OCI-LY7 (cell line): ENCODE results near the gene RDH8. TPM values are rescaled to one million over a fixed set of nuclear protein-coding genes. Genes with fewer than 3 reads are reported as not detected.

ENCODE experiments used
- BruUV-seq: library from RNA; stranded (reverse); fragments of 400-500 nt; replicated peaks from 2 replicates; lab custom pipeline; 2021; lab: Mats Ljungman, UMichigan
- CTCF ChIA-PET: fragments of 300-600 bp; sonication (Branson Sonifier 250); formaldehyde crosslinking; loops from one replicate; lab custom pipeline; 2022; ENCODE audit warnings: antibody characterized with exemption; ENCODE audit not compliant: unreplicated experiment; lab: Charles Lee
- POLR2A ChIA-PET: fragments of 300-600 bp; sonication (Branson Sonifier 250); formaldehyde crosslinking; loops from one replicate; lab custom pipeline; 2022; ENCODE audit warnings: antibody characterized with exemption; lab: Charles Lee
- DNase-seq: peaks from one replicate; pipeline ENCODE4 v3.0.0-alpha.2; 2015; ENCODE audit warnings: low spot score
- H2AFZ ChIP-seq: fragments of 200-600 bp; sonication (generic), shearing (Covaris generic); 2 replicates; pipeline ENCODE4 v1.6.1; 2014; ENCODE audit warnings: mild to moderate bottlenecking, antibody characterized with exemption, low read length, moderate library complexity
- H3K27ac ChIP-seq: fragments of 200-600 bp; sonication (generic); 2 replicates; pipeline ENCODE4 v1.5.1; 2014; ENCODE audit warnings: mixed run types, low read depth, mild to moderate bottlenecking, moderate library complexity, low read length, inconsistent platforms; ENCODE audit not compliant: poor library complexity, severe bottlenecking
- H3K36me3 ChIP-seq: fragments of 200-600 bp; sonication (generic); 2 replicates; pipeline ENCODE4 v1.6.1; 2014; ENCODE audit warnings: mild to moderate bottlenecking, antibody characterized with exemption, low read length, moderate library complexity, mixed read lengths; ENCODE audit not compliant: insufficient read depth
- H3K4me1 ChIP-seq: fragments of 200-600 bp; sonication (generic); 2 replicates; pipeline ENCODE4 v1.5.1; 2014; ENCODE audit warnings: mild to moderate bottlenecking, low read length; ENCODE audit not compliant: insufficient read depth, poor library complexity, severe bottlenecking
- H3K4me2 ChIP-seq: fragments of 200-600 bp; sonication (generic); 2 replicates; pipeline ENCODE4 v1.6.1; 2014; ENCODE audit warnings: mild to moderate bottlenecking, low read length
- H3K4me3 ChIP-seq: fragments of 200-600 bp; sonication (generic); 2 replicates; pipeline ENCODE4 v1.5.1; 2014; ENCODE audit warnings: mild to moderate bottlenecking, low read depth, low read length; ENCODE audit not compliant: poor library complexity, severe bottlenecking
- H3K79me2 ChIP-seq: fragments of 200-600 bp; sonication (generic); 2 replicates; pipeline ENCODE4 v1.6.1; 2016; ENCODE audit warnings: low read depth, mild to moderate bottlenecking, low read length, moderate library complexity, mixed read lengths; ENCODE audit not compliant: insufficient read depth
- H3K9me2 ChIP-seq: fragments of 200-600 bp; sonication (generic); 2 replicates; pipeline ENCODE4 v1.6.1; 2016; ENCODE audit warnings: mild to moderate bottlenecking, low read length, mixed read lengths; ENCODE audit not compliant: insufficient read depth
- H3K9me3 ChIP-seq: fragments of 200-600 bp; sonication (generic); 2 replicates; pipeline ENCODE4 v1.6.1; 2014; ENCODE audit warnings: mild to moderate bottlenecking, mixed run types, low read length, mixed read lengths
- H4K20me1 ChIP-seq: fragments of 200-600 bp; sonication (generic); 2 replicates; pipeline ENCODE4 v1.6.1; 2014; ENCODE audit warnings: mild to moderate bottlenecking, antibody characterized with exemption, low read length, moderate library complexity, mixed read lengths; ENCODE audit not compliant: insufficient read depth
- CTCF ChIP-seq: fragments of 200-600 bp; sonication (generic); conservative IDR thresholded peaks from 2 replicates; pipeline ENCODE4 v1.5.1; 2014; ENCODE audit warnings: mild to moderate bottlenecking, antibody characterized with exemption, low read length, moderate library complexity, mixed read lengths
- EZH2phosphoT487 ChIP-seq: fragments of 200-600 bp; sonication (generic); IDR thresholded peaks from 2 replicates; pipeline ENCODE4 v1.6.1; 2018; ENCODE audit warnings: low read depth, borderline replicate concordance, mild to moderate bottlenecking, mixed run types, antibody characterized with exemption, low read length, moderate library complexity, mixed read lengths
- intact Hi-C: fragments of 100-400 bp; cut with micrococcal nuclease; formaldehyde crosslinking; loops from one replicate; pipeline ENCODE4 v1.10.0; 2022; ENCODE audit not compliant: unreplicated experiment
- total RNA-seq, 2 experiments: library from RNA; depleted of rRNA in 1 of 2; stranded (reverse); fragments of >200 nt in 1 of 2; shearing (Covaris generic) in 1 of 2; gene quantifications; 2 replicates each; pipeline ENCODE4 v1.2.3, GENCODE V29; 2014 to 2022

Gene RDH8
- total RNA-seq, 2 experiments from 2014 or later: not detected

- H3K4me1 ChIP-seq: no peaks in the 10 kb centered on the region
- H3K4me2 ChIP-seq: no peak overlapping the region
- H3K9me2 ChIP-seq: no peaks in the 10 kb centered on the region
- POLR2A ChIA-PET: no interaction called here
- no peak for TF ChIP-seq CTCF
- no TSS peak for BruUV-seq
- H4K20me1 ChIP-seq: no peaks in the 10 kb centered on the region
- no peaks in the 10 kb centered on the region for H3K9me3 ChIP-seq
- CTCF ChIA-PET: no interaction called here
- no peaks in the 10 kb centered on the region for H3K79me2 ChIP-seq
- H3K36me3 ChIP-seq: no peaks in the 10 kb centered on the region
- intact Hi-C loops: no loop called here
- H3K27ac ChIP-seq: no peak overlapping the region
- H3K4me3 ChIP-seq: no peak overlapping the region
- DNase-seq: no peak
- H2AFZ ChIP-seq: no peak overlapping the region
Measured at GRCh38 chr19:9967326-9967725, 46.0 kb upstream of the RDH8 start.

DNA sequence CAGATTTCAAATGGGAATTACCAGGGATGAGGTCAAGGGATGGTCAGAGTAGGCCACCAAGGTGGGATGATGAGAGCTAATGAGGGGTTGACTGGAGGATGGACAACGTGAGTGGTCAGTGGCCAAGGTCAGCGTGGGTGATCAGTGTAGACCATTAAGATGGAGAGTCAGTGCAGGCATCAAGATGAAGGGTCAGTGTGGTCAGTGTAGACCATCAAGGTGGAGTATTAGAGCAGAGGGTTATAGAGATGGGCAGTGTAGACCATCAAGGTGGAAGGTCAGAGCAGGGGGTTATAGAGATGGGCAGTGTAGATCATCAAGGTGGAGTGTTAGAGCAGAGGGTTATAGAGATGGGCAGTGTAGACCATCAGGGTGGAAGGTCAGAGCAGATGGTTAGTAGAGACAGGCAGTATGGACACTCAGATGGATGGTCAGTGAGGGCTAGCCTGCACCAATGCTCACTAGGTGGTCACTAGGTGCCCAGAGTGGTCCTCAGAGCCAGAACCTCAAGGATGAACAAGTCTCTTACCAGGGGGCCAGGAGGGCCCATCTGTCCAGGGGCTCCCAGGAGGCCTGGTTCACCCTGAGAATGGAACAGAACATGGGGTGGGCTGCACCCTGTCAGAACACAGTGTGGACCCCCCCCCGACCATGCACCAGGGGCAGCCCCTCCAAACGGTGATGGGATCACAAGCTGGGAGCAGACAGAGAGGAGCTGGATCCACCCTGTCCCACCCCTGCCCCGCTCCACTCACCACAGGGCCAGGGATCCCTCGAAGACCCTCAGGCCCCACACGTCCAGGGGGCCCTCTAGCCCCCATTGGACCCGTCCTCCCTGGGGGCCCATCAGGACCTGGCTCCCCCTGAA lies 44.2 kb upstream of the RDH8 start:
- H2AFZ ChIP-seq: no peak overlapping the region
- TF ChIP-seq EZH2phosphoT487 (no peak), CTCF (no peak)
- POLR2A ChIA-PET: interaction anchor here (0.6 kb wide), 1 partner anchor 37 kb away, joined by 3 read pairs; no protein-coding TSS in a partner anchor
- intact Hi-C loops: no loop called here
- H3K36me3 ChIP-seq: no peaks in the 10 kb centered on the region
- H3K4me1 ChIP-seq: no peaks in the 10 kb centered on the region
- no peaks in the 10 kb centered on the region for H3K9me2 ChIP-seq
- no peaks in the 10 kb centered on the region for H3K9me3 ChIP-seq
- CTCF ChIA-PET: no interaction called here
- H3K27ac ChIP-seq: no peak overlapping the region
- H3K4me2 ChIP-seq: no peak overlapping the region
- H3K4me3 ChIP-seq: no peak overlapping the region
- no peaks in the 10 kb centered on the region for H3K79me2 ChIP-seq
- BruUV-seq: no TSS peak
- no peaks in the 10 kb centered on the region for H4K20me1 ChIP-seq
- no peak for DNase-seq

- Histone ChIP-seq H3K36me3 (no peaks in the 10 kb centered on the region), H3K4me1 (no peaks in the 10 kb centered on the region), H3K9me2 (no peaks in the 10 kb centered on the region), H4K20me1 (no peaks in the 10 kb centered on the region), H3K79me2 (no peaks in the 10 kb centered on the region), H3K4me3 (no peak overlapping the region), H2AFZ (no peak overlapping the region), H3K27ac (no peak overlapping the region), H3K9me3 (no peaks in the 10 kb centered on the region), H3K4me2 (no peak overlapping the region)
- POLR2A ChIA-PET: interaction anchor here (0.6 kb wide), 1 partner anchor 37 kb away, joined by 3 read pairs; no protein-coding TSS in a partner anchor
- no TSS peak for BruUV-seq
- CTCF ChIA-PET: no interaction called here
- TF ChIP-seq CTCF: no peak
- no peak for TF ChIP-seq EZH2phosphoT487
- intact Hi-C loops: no loop called here
- DNase-seq: no peak
Measured at GRCh38 chr19:9969688-9969975, 43.7 kb upstream of the RDH8 start.
